GM21717 (cell line): Measurements from ENCODE around the gene YWHAB.
"Not testable (repeated sequence)": the region's sequence is repeated elsewhere in the genome, so short reads cannot be mapped to it uniquely, and the experiment has no call there.

Source experiments
- ATAC-seq: cut with Tn5 transposase; IDR thresholded peaks from one replicate; pipeline ENCODE4 v1.9.1; 2021; ENCODE audit warnings: mild to moderate bottlenecking, moderate library complexity; ENCODE audit not compliant: unreplicated experiment

Gene YWHAB

GRCh38 chr20:44866703-44867335 lies 18.7 kb upstream of the YWHAB start:
- ATAC-seq, result no peak

- ATAC-seq, result no peak
Observed at GRCh38 chr20:44869471-44869870, 16.0 kb upstream of the YWHAB start.

GRCh38 chr20:44882360-44882759 lies 3.1 kb upstream of the YWHAB start:
- not testable (repeated sequence) for ATAC-seq

- no peak for ATAC-seq
Observed at GRCh38 chr20:44883214-44883902, 2.1 kb upstream of the YWHAB start.

- ATAC-seq, result no peak
Observed at GRCh38 chr20:44884907-44885391, 556 bp upstream of the YWHAB start.

- ATAC-seq, result peak; percentile 2
Observed at GRCh38 chr20:44886266-44886651, 754 bp downstream of the YWHAB start.

- no peak for ATAC-seq
Observed at GRCh38 chr20:44886828-44887227, 1.3 kb downstream of the YWHAB start.

- no peak for ATAC-seq
Observed at GRCh38 chr20:44887466-44887865, 2.0 kb downstream of the YWHAB start.

- ATAC-seq, result no peak
Observed at GRCh38 chr20:44888226-44889103, 3.0 kb downstream of the YWHAB start.

GRCh38 chr20:44891826-44892225 lies 6.3 kb downstream of the YWHAB start:
- ATAC-seq, result no peak

- no peak for ATAC-seq
Observed at GRCh38 chr20:44894959-44895358, 9.5 kb downstream of the YWHAB start.

GRCh38 chr20:44896583-44896982 lies 11.1 kb downstream of the YWHAB start:
- ATAC-seq, result no peak

GRCh38 chr20:44897133-44897532 lies 11.6 kb downstream of the YWHAB start:
- no peak for ATAC-seq

- ATAC-seq, result no peak
Observed at GRCh38 chr20:44900231-44900854, 14.8 kb downstream of the YWHAB start.

GRCh38 chr20:44901974-44902373 lies 16.5 kb downstream of the YWHAB start:
- no peak for ATAC-seq

GRCh38 chr20:44904377-44904776 lies 18.9 kb downstream of the YWHAB start:
- ATAC-seq, result no peak

- no peak for ATAC-seq
Observed at GRCh38 chr20:44908987-44909871, 23.7 kb downstream of the YWHAB start.

- peak; percentile 85 for ATAC-seq
Observed at GRCh38 chr20:44909872-44910689, 24.6 kb downstream of the YWHAB start, which contains the start of gene PABPC1L. TSS of gene PABPC1L (plus strand) at chr20:44910060. CDS start at chr20:44910144, 84 bp downstream.

- no peak for ATAC-seq
Observed at GRCh38 chr20:44910690-44911262, 25.3 kb downstream of the YWHAB start.
